Measurements from ENCODE around the gene TMEM121B. TPM values are rescaled to one million over a fixed set of nuclear protein-coding genes. Genes with fewer than 3 reads are reported as not detected.

TMEM121B gene
- total RNA-seq, result 0.16 TPM in 1 of 2 replicates, not detected in the other

GRCh38 chr22:17121233-17122195 is at the start of gene TMEM121B:
TMEM121B (minus strand) TSS chr22:17121360; CDS start chr22:17121127, 233 bp downstream.

GRCh38 chr22:17158568-17159503 is 37.7 kb upstream of the TMEM121B start, which contains the start of gene HDHD5:
HDHD5 (minus strand) TSS chr22:17159277; CDS start chr22:17159251, 26 bp downstream.

GRCh38 chr22:17084554-17085276 is 36.4 kb downstream of the TMEM121B start, which contains the start of gene IL17RA:
IL17RA (plus strand) TSS chr22:17085000; CDS start chr22:17085092, 92 bp downstream.

Other genes with a start within 250 kb of the TMEM121B start
- not detected in 2 replicates for gene GAB4, start 113.1 kb downstream of the TMEM121B start, total RNA-seq
- gene IL17RA, start 36.4 kb downstream of the TMEM121B start, total RNA-seq, result 7.8 and 10.1 TPM in 2 replicates
- gene HDHD5, start 37.9 kb upstream of the TMEM121B start, total RNA-seq, result 50.8 and 67.6 TPM in 2 replicates
- gene ADA2, start 98.1 kb upstream of the TMEM121B start, total RNA-seq, result 0.53 and 7.0 TPM in 2 replicates
- gene CECR2, start 248.1 kb upstream of the TMEM121B start, total RNA-seq, result under 0.01 and 0.04 TPM in 2 replicates

All from hair follicular keratinocyte (primary cell).